GM12873 (cell line): ENCODE data around the gene H19.

Experiments used
- CTCF ChIP-seq: IDR thresholded peaks from 2 replicates; pipeline ENCODE4 v1.5.1; 2012; ENCODE audit warnings: low read depth, mild to moderate bottlenecking, moderate library complexity, low read length, control low read depth; ENCODE audit not compliant: insufficient read depth; ENCODE audit errors: missing control alignments

Gene H19

DNA sequence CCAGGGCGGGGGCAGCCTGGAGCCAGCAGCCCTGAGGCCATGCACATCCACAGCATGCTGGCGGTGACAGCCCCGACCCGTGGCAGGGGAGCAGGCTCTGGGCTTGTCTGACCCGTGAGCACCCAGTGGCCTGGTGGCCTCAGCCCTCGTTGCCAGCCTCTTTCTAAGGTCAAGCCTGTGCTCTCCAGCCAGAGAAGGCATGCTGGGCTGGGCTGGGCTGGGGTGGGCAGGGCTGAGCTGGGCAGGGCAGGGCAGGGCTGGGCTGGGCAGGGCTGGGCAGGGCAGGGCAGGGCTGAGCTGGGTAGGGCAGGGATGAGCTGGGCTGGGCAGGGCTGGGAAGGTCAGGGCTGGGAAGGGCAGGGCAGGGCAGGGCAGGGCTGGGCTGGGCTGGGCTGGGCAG lies 10.6 kb downstream of the H19 start:
- no peak for TF ChIP-seq CTCF

GRCh38 chr11:1983601-1983961 lies 14.1 kb downstream of the H19 start:
- no peak for TF ChIP-seq CTCF

DNA sequence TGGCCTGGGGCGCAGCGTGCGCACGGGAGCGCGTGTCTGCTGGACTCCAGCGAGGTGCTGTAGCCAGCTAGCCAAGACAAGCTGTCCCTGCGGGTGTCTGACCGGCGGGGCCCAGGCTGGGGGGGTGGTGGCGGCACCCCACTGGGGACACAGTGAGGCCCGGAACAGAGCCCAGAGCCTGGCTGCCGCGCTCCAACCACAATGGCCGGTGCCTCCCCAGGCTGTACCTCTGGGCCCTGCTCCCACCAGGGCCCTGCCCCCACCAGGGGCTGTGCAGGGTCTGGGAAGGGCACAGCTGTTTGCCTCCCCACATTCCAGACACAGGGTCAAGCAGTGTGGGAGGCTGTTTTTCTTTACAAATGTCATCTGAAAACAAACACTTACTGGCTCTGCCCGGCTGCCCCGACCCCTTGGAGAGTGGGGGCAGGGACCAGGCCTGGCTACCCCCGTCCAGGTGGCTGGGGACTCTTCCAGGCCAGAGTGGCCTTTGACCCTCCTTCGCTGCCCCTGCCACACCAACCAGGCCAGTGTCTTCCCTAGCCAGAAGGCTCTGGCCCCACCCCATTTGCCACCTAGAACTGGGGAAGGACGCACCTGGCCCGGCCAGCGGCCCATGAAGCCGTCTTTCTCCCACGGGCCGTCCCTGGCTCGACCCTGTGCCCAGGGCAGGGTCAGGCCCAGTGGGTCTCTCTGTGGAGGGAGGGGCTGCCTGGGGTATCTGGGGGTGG lies 14.6 kb downstream of the H19 start:
- no peak for TF ChIP-seq CTCF

GRCh38 chr11:1979607-1980006 lies 18.0 kb downstream of the H19 start:
- TF ChIP-seq CTCF = no peak

DNA sequence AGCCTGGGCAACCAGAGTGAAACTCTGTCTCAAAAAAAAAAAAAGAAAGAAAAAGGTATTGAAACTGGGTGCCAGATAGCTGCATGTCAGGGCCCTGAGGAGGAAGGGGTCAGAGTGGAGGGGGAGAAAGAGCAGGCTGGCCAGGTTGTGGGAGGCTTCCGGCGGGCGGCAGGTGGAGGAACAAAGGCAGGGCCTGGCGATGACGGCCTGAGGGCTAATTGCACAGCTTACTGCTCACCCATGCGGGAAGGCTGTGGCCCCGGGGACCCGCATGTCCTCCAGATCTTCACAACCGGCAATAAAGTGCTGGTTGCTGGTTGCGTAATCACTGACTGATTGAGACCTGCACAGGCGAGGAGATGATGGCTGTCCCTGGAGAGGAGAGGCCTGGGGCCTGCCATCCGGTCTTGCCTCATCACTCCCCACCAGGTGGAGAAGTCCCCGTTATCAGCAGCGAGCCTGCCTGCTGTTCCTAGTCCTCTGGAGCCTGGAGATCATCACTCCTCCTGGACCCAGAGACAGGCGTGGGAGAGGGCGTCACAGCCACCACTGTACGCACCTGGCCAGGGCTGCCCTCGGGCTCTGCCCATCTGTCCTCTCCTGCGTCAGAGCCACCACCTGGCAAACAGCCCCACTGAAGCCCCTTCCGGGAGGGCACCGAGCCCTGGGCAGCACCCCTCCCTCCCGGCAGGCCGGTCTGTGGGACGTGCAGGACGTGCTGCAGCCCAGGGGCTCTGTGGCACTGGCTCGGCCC lies 18.7 kb downstream of the H19 start:
- no peak for TF ChIP-seq CTCF

DNA sequence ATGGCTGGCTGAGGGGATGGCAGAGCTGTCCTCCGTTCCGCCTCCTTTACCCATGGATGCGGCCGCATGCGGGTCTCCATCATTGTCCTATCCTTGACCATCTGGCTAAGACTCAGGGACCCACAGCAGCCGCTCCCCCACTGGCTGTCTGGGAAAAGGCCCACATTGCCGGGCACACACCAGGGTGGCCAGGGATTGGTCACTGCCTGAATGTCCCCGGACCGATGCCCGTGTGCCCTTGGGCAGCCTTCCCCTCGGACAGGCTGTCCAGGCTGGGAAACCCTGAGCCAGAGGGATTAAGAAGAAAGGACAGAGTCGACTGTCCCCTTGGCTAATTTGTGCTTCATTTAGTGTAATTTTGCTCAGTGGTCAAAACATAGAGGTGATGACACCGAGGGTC lies 22.5 kb downstream of the H19 start:
- TF ChIP-seq CTCF = no peak

GRCh38 chr11:1970956-1971355 lies 26.7 kb downstream of the H19 start:
- TF ChIP-seq CTCF = no peak
